PC-3 (cell line): ENCODE data around the gene SP100.

Source experiments
- CTCF ChIP-seq: fragments of 300-600 bp; sonication (generic); conservative IDR thresholded peaks from 2 replicates; pipeline ENCODE4 v1.5.1; 2017; ENCODE audit warnings: antibody characterized with exemption, low read depth, mild to moderate bottlenecking, low read length
- EZH2 ChIP-seq: fragments of 300-600 bp; sonication (generic); IDR thresholded peaks from one replicate; pipeline ENCODE4 v1.6.1; 2017; ENCODE audit warnings: antibody characterized with exemption, mild to moderate bottlenecking, low read length; ENCODE audit not compliant: unreplicated experiment
- EZH2phosphoT487 ChIP-seq: fragments of 300-600 bp; sonication (generic); IDR thresholded peaks from 2 replicates; pipeline ENCODE4 v1.6.1; 2018; ENCODE audit warnings: mild to moderate bottlenecking, antibody characterized with exemption, low read length, borderline replicate concordance

GRCh38 chr2:230582851-230583283, 166.9 kb downstream of the SP100 start:
- TF ChIP-seq EZH2: no peak
- no peak for TF ChIP-seq CTCF
- TF ChIP-seq EZH2phosphoT487: no peak
